ENCODE results near the gene PCSK2.

DNA sequence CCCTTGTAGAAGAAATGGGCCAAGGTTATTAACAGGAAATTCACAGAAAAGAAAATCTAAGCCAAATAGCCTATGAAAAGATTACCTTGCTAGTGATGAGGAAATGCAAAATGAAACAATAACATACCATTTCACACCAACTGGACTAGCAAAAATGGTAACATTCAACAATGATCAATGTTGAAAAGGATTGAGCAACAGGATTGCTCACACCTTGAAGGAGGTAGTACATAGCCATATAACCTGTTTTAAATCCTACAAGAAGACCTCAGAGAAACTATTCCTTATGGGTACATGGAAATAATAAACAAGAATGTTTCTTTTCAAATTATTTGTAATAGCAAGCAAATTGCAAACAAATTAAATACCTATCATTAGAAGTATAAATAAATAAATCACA lies 196.9 kb downstream of the PCSK2 start:
- TF ChIP-seq, protein P1, sequence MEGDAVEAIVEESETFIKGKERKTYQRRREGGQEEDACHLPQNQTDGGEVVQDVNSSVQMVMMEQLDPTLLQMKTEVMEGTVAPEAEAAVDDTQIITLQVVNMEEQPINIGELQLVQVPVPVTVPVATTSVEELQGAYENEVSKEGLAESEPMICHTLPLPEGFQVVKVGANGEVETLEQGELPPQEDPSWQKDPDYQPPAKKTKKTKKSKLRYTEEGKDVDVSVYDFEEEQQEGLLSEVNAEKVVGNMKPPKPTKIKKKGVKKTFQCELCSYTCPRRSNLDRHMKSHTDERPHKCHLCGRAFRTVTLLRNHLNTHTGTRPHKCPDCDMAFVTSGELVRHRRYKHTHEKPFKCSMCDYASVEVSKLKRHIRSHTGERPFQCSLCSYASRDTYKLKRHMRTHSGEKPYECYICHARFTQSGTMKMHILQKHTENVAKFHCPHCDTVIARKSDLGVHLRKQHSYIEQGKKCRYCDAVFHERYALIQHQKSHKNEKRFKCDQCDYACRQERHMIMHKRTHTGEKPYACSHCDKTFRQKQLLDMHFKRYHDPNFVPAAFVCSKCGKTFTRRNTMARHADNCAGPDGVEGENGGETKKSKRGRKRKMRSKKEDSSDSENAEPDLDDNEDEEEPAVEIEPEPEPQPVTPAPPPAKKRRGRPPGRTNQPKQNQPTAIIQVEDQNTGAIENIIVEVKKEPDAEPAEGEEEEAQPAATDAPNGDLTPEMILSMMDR (conservative IDR thresholded peaks at IDR 0.05), result no peak
- TF ChIP-seq ZFX (IDR thresholded peaks at IDR 0.05), result no peak
